ENCODE results near the gene TINAG.

The TINAG gene

GRCh38 chr6:54366667-54367327 is 58.6 kb downstream of the TINAG start:
- no peak for DNase-seq (ENCODE audit: low read depth)
- TF ChIP-seq CTCF (IDR thresholded peaks at IDR 0.05; ENCODE audit: low read depth, low read length): no peak
- no peak for TF ChIP-seq MYC (IDR thresholded peaks at IDR 0.05; ENCODE audit: low read depth, low read length)
- TF ChIP-seq MAX (IDR thresholded peaks at IDR 0.05; ENCODE audit: low read depth, low read length): no peak
- H3K4me3 ChIP-seq (ENCODE audit: low read depth, low read length): no peak overlapping the region

- DNase-seq (ENCODE audit: low read depth): no peak
- TF ChIP-seq MYC (IDR thresholded peaks at IDR 0.05; ENCODE audit: low read depth, low read length) (no peak), MAX (IDR thresholded peaks at IDR 0.05; ENCODE audit: low read depth, low read length) (no peak), CTCF (IDR thresholded peaks at IDR 0.05; ENCODE audit: low read depth, low read length) (no peak), POLR2A (IDR thresholded peaks at IDR 0.05; ENCODE audit: extremely low read depth, insufficient read length) (no peak)
- H3K4me3 ChIP-seq (ENCODE audit: low read depth, low read length): no peak overlapping the region
Measured at GRCh38 chr6:54377776-54378175, 69.5 kb downstream of the TINAG start.

GRCh38 chr6:54386295-54386694 is 78.1 kb downstream of the TINAG start:
- no peak for DNase-seq (ENCODE audit: low read depth)
- no peak overlapping the region for H3K4me3 ChIP-seq (ENCODE audit: low read depth, low read length)
- TF ChIP-seq POLR2A (IDR thresholded peaks at IDR 0.05; ENCODE audit: extremely low read depth, insufficient read length): no peak
- TF ChIP-seq CTCF (IDR thresholded peaks at IDR 0.05; ENCODE audit: low read depth, low read length): no peak
- no peak for TF ChIP-seq MAX (IDR thresholded peaks at IDR 0.05; ENCODE audit: low read depth, low read length)
- TF ChIP-seq MYC (IDR thresholded peaks at IDR 0.05; ENCODE audit: low read depth, low read length): no peak

GRCh38 chr6:54390362-54390761 is 82.1 kb downstream of the TINAG start:
- TF ChIP-seq CTCF (IDR thresholded peaks at IDR 0.05; ENCODE audit: low read depth, low read length): no peak
- no peak for TF ChIP-seq MYC (IDR thresholded peaks at IDR 0.05; ENCODE audit: low read depth, low read length)
- no peak for TF ChIP-seq POLR2A (IDR thresholded peaks at IDR 0.05; ENCODE audit: extremely low read depth, insufficient read length)
- no peak for TF ChIP-seq MAX (IDR thresholded peaks at IDR 0.05; ENCODE audit: low read depth, low read length)
- no peak overlapping the region for H3K4me3 ChIP-seq (ENCODE audit: low read depth, low read length)
- no peak for DNase-seq (ENCODE audit: low read depth)

GRCh38 chr6:54391577-54391976 is 83.3 kb downstream of the TINAG start:
- no peak overlapping the region for H3K4me3 ChIP-seq (ENCODE audit: low read depth, low read length)
- TF ChIP-seq MAX (IDR thresholded peaks at IDR 0.05; ENCODE audit: low read depth, low read length) (no peak), MYC (IDR thresholded peaks at IDR 0.05; ENCODE audit: low read depth, low read length) (no peak), CTCF (IDR thresholded peaks at IDR 0.05; ENCODE audit: low read depth, low read length) (no peak), POLR2A (IDR thresholded peaks at IDR 0.05; ENCODE audit: extremely low read depth, insufficient read length) (no peak)
- no peak for DNase-seq (ENCODE audit: low read depth)
